GM21825 (cell line): Measurements from ENCODE around the gene KIZ.
"Not testable (repeated sequence)": the region's sequence is repeated elsewhere in the genome, so short reads cannot be mapped to it uniquely, and the experiment has no call there.

Source experiments
- ATAC-seq: cut with Tn5 transposase; IDR thresholded peaks from one replicate; pipeline ENCODE4 v1.9.1; 2021; ENCODE audit warnings: mild to moderate bottlenecking, moderate library complexity; ENCODE audit not compliant: unreplicated experiment

KIZ gene

GRCh38 chr20:21136015-21136732 lies 10.3 kb downstream of the KIZ start:
- ATAC-seq: no peak

- no peak for ATAC-seq
Observed at GRCh38 chr20:21137078-21137477, 11.2 kb downstream of the KIZ start.

- ATAC-seq: no peak
Observed at GRCh38 chr20:21139881-21140566, 14.1 kb downstream of the KIZ start.

GRCh38 chr20:21141825-21142224 lies 15.9 kb downstream of the KIZ start:
- ATAC-seq: no peak

- no peak for ATAC-seq
Observed at GRCh38 chr20:21143194-21143890, 17.5 kb downstream of the KIZ start.

- ATAC-seq: no peak
Observed at GRCh38 chr20:21145424-21145823, 19.5 kb downstream of the KIZ start.

- no peak for ATAC-seq
Observed at GRCh38 chr20:21146215-21146614, 20.3 kb downstream of the KIZ start.

GRCh38 chr20:21147593-21147992 lies 21.7 kb downstream of the KIZ start:
- no peak for ATAC-seq

- ATAC-seq: no peak
Observed at GRCh38 chr20:21149344-21149743, 23.5 kb downstream of the KIZ start.

- no peak for ATAC-seq
Observed at GRCh38 chr20:21151791-21152190, 25.9 kb downstream of the KIZ start.

- ATAC-seq: no peak
Observed at GRCh38 chr20:21154692-21155091, 28.8 kb downstream of the KIZ start.

GRCh38 chr20:21155268-21155667 lies 29.4 kb downstream of the KIZ start:
- ATAC-seq: no peak

GRCh38 chr20:21156266-21156665 lies 30.4 kb downstream of the KIZ start:
- ATAC-seq: no peak

GRCh38 chr20:21157006-21157405 lies 31.1 kb downstream of the KIZ start:
- ATAC-seq: no peak

GRCh38 chr20:21159658-21160380 lies 33.9 kb downstream of the KIZ start:
- ATAC-seq: no peak

GRCh38 chr20:21161926-21162325 lies 36.0 kb downstream of the KIZ start:
- ATAC-seq: no peak

GRCh38 chr20:21162631-21163030 lies 36.7 kb downstream of the KIZ start:
- no peak for ATAC-seq

GRCh38 chr20:21166801-21167200 lies 40.9 kb downstream of the KIZ start:
- ATAC-seq: no peak

- ATAC-seq: no peak
Observed at GRCh38 chr20:21167261-21167660, 41.4 kb downstream of the KIZ start.

GRCh38 chr20:21168061-21168460 lies 42.2 kb downstream of the KIZ start:
- ATAC-seq: not testable (repeated sequence)

GRCh38 chr20:21172626-21173025 lies 46.7 kb downstream of the KIZ start:
- no peak for ATAC-seq
